Trophoblast cell (in vitro differentiated cells and primary cell): ENCODE data around the gene DHRS4.

Experiments
- DNase-seq, 2 donors: peaks; one replicate each; pipeline ENCODE4 v3.0.0-alpha.2; 2016
- H2AFZ ChIP-seq: 2 replicates; pipeline ENCODE4 v1.6.1; 2013; ENCODE audit warnings: low read length, moderate library complexity, mild to moderate bottlenecking; ENCODE audit not compliant: insufficient read depth, poor library complexity
- H2AK5ac ChIP-seq: 2 replicates; pipeline ENCODE4 v1.6.1; 2013; ENCODE audit warnings: mild to moderate bottlenecking, low read length
- H2BK120ac ChIP-seq: 2 replicates; pipeline ENCODE4 v1.6.1; 2013; ENCODE audit warnings: low read length, mild to moderate bottlenecking, moderate library complexity; ENCODE audit not compliant: insufficient read depth, poor library complexity
- H2BK12ac ChIP-seq: 2 replicates; pipeline ENCODE4 v1.6.1; 2013; ENCODE audit warnings: mild to moderate bottlenecking, low read length, moderate library complexity
- H2BK5ac ChIP-seq: 2 replicates; pipeline ENCODE4 v1.6.1; 2013; ENCODE audit warnings: low read length, low read depth, moderate library complexity, mild to moderate bottlenecking; ENCODE audit not compliant: poor library complexity
- H3K14ac ChIP-seq: 2 replicates; pipeline ENCODE4 v1.6.1; 2013; ENCODE audit warnings: mild to moderate bottlenecking, low read length
- H3K18ac ChIP-seq: 2 replicates; pipeline ENCODE4 v1.6.1; 2013; ENCODE audit warnings: mild to moderate bottlenecking, low read length
- H3K23ac ChIP-seq: 2 replicates; pipeline ENCODE4 v1.6.1; 2013; ENCODE audit warnings: low read length
- H3K27ac ChIP-seq: 2 replicates; pipeline ENCODE4 v1.5.1; 2013; ENCODE audit warnings: low read depth, mild to moderate bottlenecking, inconsistent platforms, low read length, moderate library complexity
- H3K27me3 ChIP-seq: 2 replicates; pipeline ENCODE4 v1.6.1; 2013; ENCODE audit warnings: inconsistent platforms, mild to moderate bottlenecking, low read length, moderate library complexity; ENCODE audit not compliant: insufficient read depth
- H3K36me3 ChIP-seq, 2 experiments: 1 replicate in 1 of 2; 2 replicates in 1 of 2; pipeline ENCODE4 v1.6.1; 2013; ENCODE audit warnings: low read length in 2 of 2, mild to moderate bottlenecking in 2 of 2, moderate library complexity in 1 of 2; ENCODE audit not compliant: insufficient read depth in 2 of 2, control insufficient read depth in 1 of 2
- H3K4ac ChIP-seq: 2 replicates; pipeline ENCODE4 v1.6.1; 2013; ENCODE audit warnings: low read depth, mild to moderate bottlenecking, low read length, moderate library complexity
- H3K4me1 ChIP-seq, 2 experiments: 1 replicate in 1 of 2; 2 replicates in 1 of 2; pipeline ENCODE4 v1.6.1; 2013; ENCODE audit warnings: low read length in 2 of 2, mild to moderate bottlenecking in 2 of 2, moderate library complexity in 1 of 2; ENCODE audit not compliant: insufficient read depth in 2 of 2, control insufficient read depth in 1 of 2
- H3K4me2 ChIP-seq: 2 replicates; pipeline ENCODE4 v1.6.1; 2013; ENCODE audit warnings: inconsistent platforms, mild to moderate bottlenecking, low read length, moderate library complexity
- H3K4me3 ChIP-seq: 2 replicates; pipeline ENCODE4 v1.5.1; 2013; ENCODE audit warnings: mild to moderate bottlenecking, low read depth, low read length, inconsistent platforms
- H3K79me1 ChIP-seq: one replicate; pipeline ENCODE4 v1.6.1; 2013; ENCODE audit warnings: low read length
- H3K79me2 ChIP-seq: 2 replicates; pipeline ENCODE4 v1.6.1; 2013; ENCODE audit warnings: low read length, mild to moderate bottlenecking; ENCODE audit not compliant: control insufficient read depth, insufficient read depth, poor library complexity
- H3K9ac ChIP-seq: 2 replicates; pipeline ENCODE4 v1.6.1; 2013; ENCODE audit warnings: mild to moderate bottlenecking, low read length
- H3K9me3 ChIP-seq: 2 replicates; pipeline ENCODE4 v1.6.1; 2013; ENCODE audit warnings: low read depth, mild to moderate bottlenecking, control low read depth, inconsistent platforms, low read length; ENCODE audit not compliant: insufficient read depth
- H4K12ac ChIP-seq: 2 replicates; pipeline ENCODE4 v1.6.1; 2013; ENCODE audit warnings: low read depth, mild to moderate bottlenecking, low read length, moderate library complexity
- H4K8ac ChIP-seq: 2 replicates; pipeline ENCODE4 v1.6.1; 2013; ENCODE audit warnings: low read depth, mild to moderate bottlenecking, low read length, moderate library complexity
- H4K91ac ChIP-seq: one replicate; pipeline ENCODE4 v1.6.1; 2013; ENCODE audit warnings: low read depth, mild to moderate bottlenecking, low read length, moderate library complexity
- WGBS: extraction: QIAGEN DNeasy Blood & Tissue Kit; methylation state at CpG from one replicate; pipeline ENCODE4 v1.1.7; 2013; ENCODE audit warnings: missing lambda C conversion rate; ENCODE audit not compliant: insufficient read length, insufficient coverage; ENCODE audit errors: extremely low coverage; 5-methylcytosine and 5-hydroxymethylcytosine counted together

Gene DHRS4

GRCh38 chr14:23939607-23940326 is 13.8 kb upstream of the DHRS4 start:
- H4K8ac ChIP-seq: no peak overlapping the region
- no peak overlapping the region for H3K23ac ChIP-seq
- no peak overlapping the region for H3K4me3 ChIP-seq
- no peaks in the 10 kb centered on the region for H3K79me1 ChIP-seq
- no peaks in the 10 kb centered on the region for H3K27me3 ChIP-seq
- H2BK12ac ChIP-seq: no peak overlapping the region
- no peak for DNase-seq
- no peaks in the 10 kb centered on the region for H3K4me1 ChIP-seq
- H2AK5ac ChIP-seq: no peak overlapping the region
- no peak overlapping the region for H3K27ac ChIP-seq
- H3K9me3 ChIP-seq: peaks cover 3% of the 10 kb centered on the region
- no peak overlapping the region for H3K4me2 ChIP-seq
- no peak overlapping the region for H3K14ac ChIP-seq
- no peak overlapping the region for H2BK120ac ChIP-seq
- H2AFZ ChIP-seq: no peak overlapping the region
- H3K36me3 ChIP-seq: no peaks in the 10 kb centered on the region
- H2BK5ac ChIP-seq: no peak overlapping the region
- H4K12ac ChIP-seq: no peak overlapping the region
- H3K9ac ChIP-seq: no peak overlapping the region
- no peak overlapping the region for H4K91ac ChIP-seq
- H3K18ac ChIP-seq: no peak overlapping the region
- WGBS: no CpG with 5 or more reads among the region's 3 CpGs
- no peaks in the 10 kb centered on the region for H3K79me2 ChIP-seq
- H3K4ac ChIP-seq: no peak overlapping the region

- H3K4ac ChIP-seq: no peak overlapping the region
- no peak overlapping the region for H2AFZ ChIP-seq
- H2BK120ac ChIP-seq: no peak overlapping the region
- no peak overlapping the region for H4K12ac ChIP-seq
- H3K36me3 ChIP-seq: no peaks in the 10 kb centered on the region
- no peak for DNase-seq
- no peak overlapping the region for H3K14ac ChIP-seq
- no peak overlapping the region for H3K9ac ChIP-seq
- H2AK5ac ChIP-seq: no peak overlapping the region
- H3K79me1 ChIP-seq: no peaks in the 10 kb centered on the region
- peaks cover 3% of the 10 kb centered on the region for H3K9me3 ChIP-seq
- no peak overlapping the region for H2BK12ac ChIP-seq
- H2BK5ac ChIP-seq: no peak overlapping the region
- no peak overlapping the region for H3K27ac ChIP-seq
- no peak overlapping the region for H4K8ac ChIP-seq
- H3K23ac ChIP-seq: no peak overlapping the region
- WGBS: no CpG with 5 or more reads among the region's 3 CpGs
- no peak overlapping the region for H3K4me3 ChIP-seq
- H3K18ac ChIP-seq: no peak overlapping the region
- no peaks in the 10 kb centered on the region for H3K4me1 ChIP-seq
- no peaks in the 10 kb centered on the region for H3K79me2 ChIP-seq
- no peak overlapping the region for H4K91ac ChIP-seq
- H3K27me3 ChIP-seq: no peaks in the 10 kb centered on the region
- H3K4me2 ChIP-seq: no peak overlapping the region
Observed at GRCh38 chr14:23941230-23941629, 12.3 kb upstream of the DHRS4 start.

GRCh38 chr14:23941669-23942068 is 11.9 kb upstream of the DHRS4 start:
- no peak overlapping the region for H3K18ac ChIP-seq
- no peak overlapping the region for H2BK12ac ChIP-seq
- H4K12ac ChIP-seq: no peak overlapping the region
- H3K27ac ChIP-seq: no peak overlapping the region
- H3K36me3 ChIP-seq: no peaks in the 10 kb centered on the region
- no peak for DNase-seq
- H3K9me3 ChIP-seq: peaks cover 3% of the 10 kb centered on the region
- no peaks in the 10 kb centered on the region for H3K79me1 ChIP-seq
- no peak overlapping the region for H3K9ac ChIP-seq
- H4K8ac ChIP-seq: no peak overlapping the region
- no peak overlapping the region for H3K14ac ChIP-seq
- H3K79me2 ChIP-seq: no peaks in the 10 kb centered on the region
- H2BK5ac ChIP-seq: no peak overlapping the region
- no peak overlapping the region for H3K23ac ChIP-seq
- H4K91ac ChIP-seq: no peak overlapping the region
- no peaks in the 10 kb centered on the region for H3K4me1 ChIP-seq
- H3K27me3 ChIP-seq: no peaks in the 10 kb centered on the region
- H3K4ac ChIP-seq: no peak overlapping the region
- no peak overlapping the region for H3K4me2 ChIP-seq
- H3K4me3 ChIP-seq: no peak overlapping the region
- no peak overlapping the region for H2BK120ac ChIP-seq
- H2AK5ac ChIP-seq: no peak overlapping the region
- no peak overlapping the region for H2AFZ ChIP-seq

GRCh38 chr14:23942587-23942986 is 11.0 kb upstream of the DHRS4 start:
- no peaks in the 10 kb centered on the region for H3K79me2 ChIP-seq
- no peak overlapping the region for H4K91ac ChIP-seq
- no peak overlapping the region for H2BK12ac ChIP-seq
- no peak overlapping the region for H2BK5ac ChIP-seq
- H3K79me1 ChIP-seq: no peaks in the 10 kb centered on the region
- no peaks in the 10 kb centered on the region for H3K27me3 ChIP-seq
- DNase-seq: no peak
- H3K4me2 ChIP-seq: no peak overlapping the region
- H3K14ac ChIP-seq: no peak overlapping the region
- no peak overlapping the region for H4K12ac ChIP-seq
- no peak overlapping the region for H2AK5ac ChIP-seq
- no peak overlapping the region for H3K9ac ChIP-seq
- H3K18ac ChIP-seq: no peak overlapping the region
- H3K23ac ChIP-seq: no peak overlapping the region
- no peak overlapping the region for H3K4ac ChIP-seq
- no peak overlapping the region for H2BK120ac ChIP-seq
- H2AFZ ChIP-seq: no peak overlapping the region
- WGBS: no CpG with 5 or more reads among the region's 7 CpGs
- H3K36me3 ChIP-seq: no peaks in the 10 kb centered on the region
- H3K4me1 ChIP-seq: no peaks in the 10 kb centered on the region
- peaks cover 3% of the 10 kb centered on the region for H3K9me3 ChIP-seq
- no peak overlapping the region for H3K4me3 ChIP-seq
- no peak overlapping the region for H4K8ac ChIP-seq
- H3K27ac ChIP-seq: no peak overlapping the region
